Coronary artery (tissue), 2 donors: ENCODE results near the gene LMBR1.

Experiments used
- DNase-seq: peaks from one replicate; pipeline ENCODE4 v3.0.0-alpha.2; 2017; ENCODE audit warnings: low spot score
- H3K27ac ChIP-seq, 2 donors: fragments of 200-600 bp; sonication (generic); one replicate each; pipeline ENCODE4 v1.5.1; 2016 to 2019
- H3K4me3 ChIP-seq: fragments of 200-600 bp; sonication (generic); 2 replicates; pipeline ENCODE4 v1.5.1; 2016; ENCODE audit warnings: mild to moderate bottlenecking, moderate library complexity
- TF ChIP-seq, protein P1 (sequence below): fragments of 200-600 bp; sonication (generic); IDR thresholded peaks from one replicate; pipeline ENCODE4 v1.5.1; 2019; ENCODE audit warnings: antibody characterized with exemption

LMBR1 gene

GRCh38 chr7:156753630-156754029 lies 139.4 kb downstream of the LMBR1 start:
- TF ChIP-seq, protein P1, sequence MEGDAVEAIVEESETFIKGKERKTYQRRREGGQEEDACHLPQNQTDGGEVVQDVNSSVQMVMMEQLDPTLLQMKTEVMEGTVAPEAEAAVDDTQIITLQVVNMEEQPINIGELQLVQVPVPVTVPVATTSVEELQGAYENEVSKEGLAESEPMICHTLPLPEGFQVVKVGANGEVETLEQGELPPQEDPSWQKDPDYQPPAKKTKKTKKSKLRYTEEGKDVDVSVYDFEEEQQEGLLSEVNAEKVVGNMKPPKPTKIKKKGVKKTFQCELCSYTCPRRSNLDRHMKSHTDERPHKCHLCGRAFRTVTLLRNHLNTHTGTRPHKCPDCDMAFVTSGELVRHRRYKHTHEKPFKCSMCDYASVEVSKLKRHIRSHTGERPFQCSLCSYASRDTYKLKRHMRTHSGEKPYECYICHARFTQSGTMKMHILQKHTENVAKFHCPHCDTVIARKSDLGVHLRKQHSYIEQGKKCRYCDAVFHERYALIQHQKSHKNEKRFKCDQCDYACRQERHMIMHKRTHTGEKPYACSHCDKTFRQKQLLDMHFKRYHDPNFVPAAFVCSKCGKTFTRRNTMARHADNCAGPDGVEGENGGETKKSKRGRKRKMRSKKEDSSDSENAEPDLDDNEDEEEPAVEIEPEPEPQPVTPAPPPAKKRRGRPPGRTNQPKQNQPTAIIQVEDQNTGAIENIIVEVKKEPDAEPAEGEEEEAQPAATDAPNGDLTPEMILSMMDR, result no peak
- Histone ChIP-seq H3K27ac (no peak overlapping the region), H3K4me3 (no peak overlapping the region)

GRCh38 chr7:156753229-156753560 lies 139.8 kb downstream of the LMBR1 start:
- Histone ChIP-seq H3K27ac (no peak overlapping the region), H3K4me3 (no peak overlapping the region)
- TF ChIP-seq, protein P1, result no peak
- no peak for DNase-seq

More at GRCh38 chr7:156753630-156754029, 139.4 kb downstream of the LMBR1 start:
- no peak for DNase-seq

DNA sequence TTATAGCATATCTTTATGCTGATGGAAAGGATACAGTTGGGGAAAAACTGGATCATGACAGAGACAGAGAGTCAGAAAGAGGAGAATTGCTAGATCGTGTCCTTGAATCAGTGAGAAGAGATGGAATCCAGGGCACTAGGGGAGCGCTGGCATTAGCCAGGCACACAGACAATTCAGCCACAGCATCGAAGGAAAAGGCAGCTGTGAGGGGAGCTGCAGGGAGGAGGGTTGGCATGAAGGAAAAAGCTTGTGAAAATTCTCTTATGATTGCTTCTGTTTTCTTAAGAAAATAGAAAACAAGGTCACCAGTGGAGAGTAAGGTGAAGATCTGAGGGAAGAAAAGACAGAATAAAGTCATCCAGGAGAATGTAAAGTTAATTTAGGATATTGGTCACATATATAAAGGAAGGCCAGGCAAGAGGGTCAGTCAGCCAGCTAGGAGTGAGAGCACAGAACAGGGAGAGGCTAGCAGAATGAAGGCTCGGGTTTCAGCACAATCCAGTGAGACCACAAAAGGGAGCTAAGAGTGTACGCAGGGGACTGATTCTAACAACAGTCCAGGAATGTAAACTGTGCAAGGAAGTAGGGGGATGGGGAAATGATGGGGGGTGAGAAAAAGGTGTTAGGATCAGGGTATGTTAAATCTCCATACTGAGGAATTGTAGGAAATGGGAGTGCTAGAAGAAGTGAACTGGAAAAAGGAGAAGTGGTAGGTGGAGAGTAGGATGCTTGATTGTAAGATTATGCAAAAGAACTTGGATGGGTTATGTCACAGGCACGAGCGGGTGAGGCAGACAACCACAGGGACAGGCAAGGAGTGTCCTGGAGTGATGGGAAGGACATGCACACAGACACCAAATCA lies 140.4 kb downstream of the LMBR1 start:
- Histone ChIP-seq H3K4me3 (no peak overlapping the region), H3K27ac (no peak overlapping the region)
- DNase-seq, result no peak
- TF ChIP-seq, protein P1, result no peak

- Histone ChIP-seq H3K4me3 (no peak overlapping the region), H3K27ac (no peak overlapping the region)
- TF ChIP-seq, protein P1, result no peak
- DNase-seq, result no peak
Observed at GRCh38 chr7:156751319-156751718, 141.7 kb downstream of the LMBR1 start.

DNA sequence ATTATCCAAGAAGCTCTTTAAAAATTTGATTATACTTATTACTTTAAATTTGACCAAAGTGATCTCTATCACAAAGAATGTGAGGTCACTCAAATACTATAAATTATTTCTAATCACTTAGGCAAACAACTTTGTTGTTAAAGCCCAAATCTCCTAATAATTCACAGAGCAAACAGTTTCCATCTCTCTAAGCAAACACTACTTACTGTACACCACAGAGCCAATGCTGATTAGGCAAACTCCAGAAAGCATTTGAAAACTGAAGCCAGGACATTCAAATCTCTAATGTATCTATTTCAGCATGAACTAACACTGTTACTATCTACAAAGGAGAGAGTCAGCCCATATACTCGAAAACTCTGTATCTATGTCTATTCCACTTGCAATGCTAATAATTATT lies 145.3 kb downstream of the LMBR1 start:
- TF ChIP-seq, protein P1, result no peak
- no peak for DNase-seq
- Histone ChIP-seq H3K27ac (no peak overlapping the region), H3K4me3 (no peak overlapping the region)

GRCh38 chr7:156746891-156747290 lies 146.1 kb downstream of the LMBR1 start:
- Histone ChIP-seq H3K27ac (no peak overlapping the region), H3K4me3 (no peak overlapping the region)
- no peak for DNase-seq
- TF ChIP-seq, protein P1, result no peak

DNA sequence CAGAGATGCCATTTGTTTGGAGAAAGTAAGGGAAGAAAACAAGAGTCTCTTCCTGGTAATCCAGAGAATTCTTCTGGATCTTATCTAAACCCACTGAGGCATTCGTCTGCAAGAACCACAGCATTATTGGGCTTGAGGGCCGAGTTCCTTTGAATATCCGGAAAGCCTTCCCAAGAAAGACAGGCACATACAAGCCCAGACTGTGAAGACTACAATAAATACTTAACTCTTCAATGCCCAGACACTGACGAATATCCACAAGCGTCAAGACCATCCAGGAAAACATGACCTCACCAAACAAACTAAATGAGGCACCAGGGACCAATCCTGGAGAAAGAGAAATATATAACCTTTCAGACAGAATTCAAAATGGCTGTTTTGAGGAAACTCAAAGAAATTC lies 153.4 kb downstream of the LMBR1 start:
- Histone ChIP-seq H3K27ac (no peak overlapping the region), H3K4me3 (no peak overlapping the region)
- TF ChIP-seq, protein P1, result no peak
- DNase-seq, result no peak
